HepG2 (cell line): ENCODE results near the gene DCAF16. TPM values are rescaled to one million over a fixed set of nuclear protein-coding genes. Genes with fewer than 3 reads are reported as not detected.

Experiments
- ATAC-seq: fragments of 200-7000 bp; cut with Tn5 transposase; 3 replicates; pipeline ENCODE4 v1.9.1; 2020; ENCODE audit warnings: mild to moderate bottlenecking, moderate library complexity
- BruUV-seq: library from RNA; stranded (reverse); fragments of 400-500 nt; replicated peaks from 2 replicates; lab custom pipeline; 2021; lab: Mats Ljungman, UMichigan
- CTCF ChIA-PET: fragments of 300-600 bp; formaldehyde crosslinking; extraction: SDS; loops from one replicate; lab custom pipeline; 2021; ENCODE audit warnings: low total read pairs, inconsistent platforms, low intra/inter-chr PET ratio; lab: Yijun Ruan, JAX
- POLR2A ChIA-PET: fragments of 350-600 bp; sonication (Branson Sonifier 250); formaldehyde crosslinking; loops from one replicate; lab custom pipeline; 2020; ENCODE audit warnings: antibody characterized with exemption, inconsistent platforms; lab: Yijun Ruan, JAX
- DNase-seq: peaks from one replicate; pipeline ENCODE4 v3.0.0-alpha.2; 2015; ENCODE audit warnings: low spot score
- FAIRE-seq: peaks from 3 replicates; lab custom pipeline; 2011; peaks lifted over from hg19 to GRCh38; lab: Jason Lieb, UNC
- H2AFZ ChIP-seq: one replicate; pipeline ENCODE4 v1.6.1; 2011; ENCODE audit warnings: low read length, inconsistent platforms
- H3K27ac ChIP-seq: fragments of 300-600 bp; 3 replicates; pipeline ENCODE4 v1.8.0; 2011; ENCODE audit warnings: mixed run types, mild to moderate bottlenecking, mixed read lengths, low read length, inconsistent platforms; ENCODE audit not compliant: insufficient read depth; ENCODE audit errors: extremely low read length
- H3K27me3 ChIP-seq, 2 experiments: fragments of 200-600 bp in 1 of 2; 2 replicates in 1 of 2; 3 replicates in 1 of 2; pipeline versions ENCODE4 v1.6.0 to v1.8.0; 2011; ENCODE audit warnings: low read length in 2 of 2, mild to moderate bottlenecking in 2 of 2, moderate library complexity in 2 of 2, inconsistent platforms in 1 of 2; ENCODE audit not compliant: insufficient read depth in 2 of 2, control insufficient read depth in 1 of 2
- H3K36me3 ChIP-seq, 2 experiments: fragments of 200-600 bp in 1 of 2; replicated peaks in 1 of 2; 2 replicates in 1 of 2; 3 replicates in 1 of 2; pipeline versions ENCODE4 v1.5.1 to v1.8.0; 2011; ENCODE audit warnings: low read length in 2 of 2, inconsistent platforms in 1 of 2; ENCODE audit not compliant: insufficient read depth in 2 of 2, control insufficient read depth in 1 of 2
- H3K4me1 ChIP-seq: 2 replicates; pipeline ENCODE4 v1.5.1; 2012; ENCODE audit warnings: low read length, inconsistent platforms; ENCODE audit not compliant: insufficient read depth
- H3K4me2 ChIP-seq: 2 replicates; pipeline ENCODE4 v1.6.0; 2011; ENCODE audit warnings: low read depth, low read length, inconsistent platforms
- H3K4me3 ChIP-seq, 3 experiments: fragments of 200-600 bp in 1 of 3; sonication (generic), shearing (Covaris generic) in 1 of 3; replicated peaks in 1 of 3; 2 replicates each; pipeline ENCODE4 v1.5.1; 2011 to 2016; ENCODE audit warnings: low read length in 3 of 3, inconsistent platforms in 2 of 3, low read depth in 2 of 3, mild to moderate bottlenecking in 2 of 3, control low read depth in 1 of 3, mixed read lengths in 1 of 3; ENCODE audit not compliant: insufficient read depth in 1 of 3
- H3K79me2 ChIP-seq: one replicate; pipeline ENCODE4 v1.6.1; 2011; ENCODE audit warnings: low read length, inconsistent platforms; ENCODE audit not compliant: insufficient read depth
- H3K9ac ChIP-seq: 2 replicates; pipeline ENCODE4 v1.6.0; 2011; ENCODE audit warnings: mild to moderate bottlenecking, low read depth, low read length, inconsistent platforms; ENCODE audit not compliant: insufficient read depth
- H3K9me3 ChIP-seq: 2 replicates; pipeline ENCODE4 v1.5.1; 2012; ENCODE audit warnings: mild to moderate bottlenecking, low read length
- H4K20me1 ChIP-seq: 2 replicates; pipeline ENCODE4 v1.6.0; 2011; ENCODE audit warnings: inconsistent platforms, mild to moderate bottlenecking, low read length, moderate library complexity; ENCODE audit not compliant: insufficient read depth
- ELF3 ChIP-seq: IDR thresholded peaks from 2 replicates; pipeline ENCODE4 v1.6.1; 2016; ENCODE audit warnings: missing genetic modification reagents, missing compliant biosample characterization
- HDAC6 ChIP-seq: fragments of 200-600 bp; sonication (generic); IDR thresholded peaks from 2 replicates; pipeline ENCODE4 v1.7.0; 2017; ENCODE audit warnings: mild to moderate bottlenecking, antibody characterized with exemption, low read length, low read depth
- JUNB ChIP-seq: sonication (generic); formaldehyde crosslinking; IDR thresholded peaks from 2 replicates; pipeline ENCODE4 v1.8.0; 2022; ENCODE audit warnings: missing genetic modification reagents, mild to moderate bottlenecking, borderline replicate concordance
- KAT2B ChIP-seq: fragments of 150-350 bp; IDR thresholded peaks from 2 replicates; pipeline ENCODE4 v1.6.1; 2014; ENCODE audit warnings: low read depth, low read length, borderline replicate concordance
- MED1 ChIP-seq: sonication (generic); formaldehyde crosslinking; IDR thresholded peaks from 2 replicates; pipeline ENCODE4 v1.4.0; 2020; ENCODE audit warnings: missing genetic modification reagents
- MLX ChIP-seq: IDR thresholded peaks from 2 replicates; pipeline ENCODE4 v1.6.1; 2016
- PRPF4 ChIP-seq: fragments of 200-400 bp; formaldehyde crosslinking; IDR thresholded peaks from 2 replicates; pipeline ENCODE4 v1.6.1; 2016; ENCODE audit warnings: low read length, low read depth; ENCODE audit not compliant: poor library complexity, severe bottlenecking
- RCOR2 ChIP-seq: IDR thresholded peaks from 2 replicates; pipeline ENCODE4 v1.6.1; 2016; ENCODE audit warnings: missing biosample characterization, missing genetic modification reagents
- REXO4 ChIP-seq: sonication (generic); formaldehyde crosslinking; IDR thresholded peaks from 2 replicates; pipeline ENCODE4 v1.8.0; 2022; ENCODE audit warnings: missing genetic modification reagents, mild to moderate bottlenecking, borderline replicate concordance
- SMAD3 ChIP-seq: sonication (generic); formaldehyde crosslinking; IDR thresholded peaks from 2 replicates; pipeline ENCODE4 v1.4.0; 2020; ENCODE audit warnings: missing genetic modification reagents
- SMARCE1 ChIP-seq: fragments of 450-650 bp; IDR thresholded peaks from 2 replicates; pipeline ENCODE4 v1.6.1; 2017; ENCODE audit warnings: borderline replicate concordance
- TCF7 ChIP-seq: sonication (generic); IDR thresholded peaks from 2 replicates; pipeline ENCODE4 v1.6.1; 2016; ENCODE audit warnings: antibody characterized with exemption, low read depth
- TOE1 ChIP-seq: sonication (generic); formaldehyde crosslinking; IDR thresholded peaks from 2 replicates; pipeline ENCODE4 v1.4.0; 2020; ENCODE audit warnings: mild to moderate bottlenecking, missing genetic modification reagents
- ZNF251 ChIP-seq: sonication (generic); formaldehyde crosslinking; IDR thresholded peaks from 2 replicates; pipeline ENCODE4 v1.9.0; 2021; ENCODE audit warnings: mild to moderate bottlenecking, missing genetic modification reagents
- ZNF33A ChIP-seq: sonication (generic); formaldehyde crosslinking; IDR thresholded peaks from 2 replicates; pipeline ENCODE4 v1.5.1; 2020; ENCODE audit warnings: missing genetic modification reagents, mild to moderate bottlenecking, moderate library complexity, borderline replicate concordance
- ZNF367 ChIP-seq: sonication (generic); formaldehyde crosslinking; IDR thresholded peaks from 2 replicates; pipeline ENCODE4 v1.4.0; 2020; ENCODE audit warnings: missing genetic modification reagents, borderline replicate concordance
- ZNF510 ChIP-seq: sonication (generic); formaldehyde crosslinking; IDR thresholded peaks from 2 replicates; pipeline ENCODE4 v1.4.0; 2020; ENCODE audit warnings: low read depth, mild to moderate bottlenecking, missing genetic modification reagents
- ZNF660 ChIP-seq: sonication (generic); formaldehyde crosslinking; IDR thresholded peaks from 2 replicates; pipeline ENCODE4 v1.5.1; 2020; ENCODE audit warnings: mild to moderate bottlenecking, low read depth, missing genetic modification reagents, borderline replicate concordance
- WGBS: methylation state at CpG from one replicate; pipeline ENCODE4 v1.1.6; 2017; ENCODE audit warnings: low lambda C conversion rate; 5-methylcytosine and 5-hydroxymethylcytosine counted together
- in situ Hi-C: cut with HindIII; loops from 2 replicates; pipeline ENCODE4 v1.10.0; 2017; ENCODE audit warnings: low pct_unique_long_range_greater_than_20kb; ENCODE audit not compliant: extremely low pct_ligation_motif_present
- intact Hi-C: fragments of 100-400 bp; cut with micrococcal nuclease; formaldehyde crosslinking; loops from one replicate; pipeline ENCODE4 v1.10.0; 2022; ENCODE audit not compliant: unreplicated experiment
- polyA plus RNA-seq, 8 experiments: library from polyadenylated mRNA; depleted of rRNA in 3 of 8; stranded (reverse) in 7 of 8; unstranded in 1 of 8; fragments of >200 nt; fragmentation: Illumina TruSeq in 4 of 8; extraction: Trizol in 4 of 8; gene quantifications; 2 replicates each; pipeline versions ENCODE4 v1.2.1 to v1.2.3, GENCODE V29; 2011 to 2016; ENCODE audit warnings: low read depth in 4 of 8, missing spikeins in 1 of 8, mixed read lengths in 1 of 8; ENCODE audit not compliant: insufficient read depth in 1 of 8
- total RNA-seq, 5 experiments: library from RNA; depleted of rRNA; stranded (reverse); fragments of >200 nt; fragmentation: Illumina TruSeq; extraction: Trizol; gene quantifications; 2 replicates each; pipeline ENCODE4 v1.2.3, GENCODE V29; 2016; ENCODE audit warnings: low read depth in 1 of 5

The DCAF16 gene
- total and polyA plus RNA-seq, 2 of the 13 experiments (the other 11 are each of a cell fraction or from before 2014, with no cell fraction given) = 37.5 to 41.9 TPM

GRCh38 chr4:17771284-17771908 is 39.2 kb downstream of the DCAF16 start:
- BruUV-seq = no TSS peak
- Histone ChIP-seq H3K79me2 (no peaks in the 10 kb centered on the region), H2AFZ (no peak overlapping the region), H3K4me2 (no peak overlapping the region), H3K9me3 (no peaks in the 10 kb centered on the region), H3K27me3 (no peaks in the 10 kb centered on the region; a peak in 1 of 5 replicates), H4K20me1 (no peaks in the 10 kb centered on the region), H3K36me3 (no peaks in the 10 kb centered on the region), H3K9ac (no peak overlapping the region), H3K4me3 (no peak overlapping the region), H3K27ac (no peak overlapping the region), H3K4me1 (peaks cover 12% of the 10 kb centered on the region; the same call in 1 of the 2 replicates)
- ChIA-PET CTCF (no interaction called here), POLR2A (no interaction called here)
- DNase-seq (no peak), ATAC-seq (peak; percentile 43; the same call in 1 of the 3 replicates), FAIRE-seq (no peak)
- intact Hi-C loops = no loop called here
- in situ Hi-C loops = no loop called here
- WGBS = 13% methylated on average over 7 of the region's 8 CpGs
- TF ChIP-seq MED1 (CRISPR knock-in tag) (no peak), RCOR2 (CRISPR knock-in tag) (no peak), MLX (CRISPR knock-in tag) (no peak), SMAD3 (CRISPR knock-in tag) (no peak), ELF3 (no peak), PRPF4 (no peak), TOE1 (CRISPR knock-in tag) (no peak), HDAC6 (no peak), TCF7 (no peak), ZNF251 (CRISPR knock-in tag) (no peak), KAT2B (no peak), ZNF510 (CRISPR knock-in tag) (no peak), REXO4 (CRISPR knock-in tag) (no peak), JUNB (no peak), ZNF33A (CRISPR knock-in tag) (no peak), ZNF367 (CRISPR knock-in tag) (no peak), SMARCE1 (no peak), ZNF660 (CRISPR knock-in tag) (no peak)
